ENCODE measurements around the gene FTO. TPM values are rescaled to one million over a fixed set of nuclear protein-coding genes. Genes with fewer than 3 reads are reported as not detected.

Gene FTO
- polyA plus RNA-seq, 2 donors, result 5.3 to 14.7 TPM

GRCh38 chr16:54086791-54087190 lies 382.8 kb downstream of the FTO start:
- Histone ChIP-seq H3K9me3 (ENCODE audit: control insufficient read depth in 2 of 2, insufficient read depth in 1 of 2, low read depth in 1 of 2, low read length in 1 of 2) (no peaks in the 10 kb centered on the region), H3K27ac (ENCODE audit: low read depth in 2 of 2, low read length in 1 of 2) (no peak overlapping the region), H3K36me3 (ENCODE audit: control insufficient read depth in 2 of 2, insufficient read depth in 2 of 2, low read length in 1 of 2) (peaks cover 0 to 2% of the 10 kb centered on the region in 2 donors), H3K4me3 (ENCODE audit: low read depth in 1 of 2, low read length in 2 of 2) (no peak overlapping the region), H3K4me1 (ENCODE audit: control insufficient read depth in 2 of 2, insufficient read depth in 2 of 2, low read length in 1 of 2) (no peaks in the 10 kb centered on the region), H3K27me3 (ENCODE audit: control insufficient read depth in 1 of 2, insufficient read depth in 2 of 2, low read length in 2 of 2) (no peaks in the 10 kb centered on the region)
- WGBS, 2 donors, result 89 to 91% methylated on average over 4 of the region's 4 CpGs

GRCh38 chr16:54090602-54091001 lies 386.6 kb downstream of the FTO start:
- Histone ChIP-seq H3K27me3 (ENCODE audit: control insufficient read depth in 1 of 2, insufficient read depth in 2 of 2, low read length in 2 of 2) (no peaks in the 10 kb centered on the region), H3K27ac (ENCODE audit: low read depth in 2 of 2, low read length in 1 of 2) (no peak overlapping the region), H3K4me3 (ENCODE audit: low read depth in 1 of 2, low read length in 2 of 2) (no peak overlapping the region), H3K36me3 (ENCODE audit: control insufficient read depth in 2 of 2, insufficient read depth in 2 of 2, low read length in 1 of 2) (peaks cover 0 to 5% of the 10 kb centered on the region in 2 donors), H3K9me3 (ENCODE audit: control insufficient read depth in 2 of 2, insufficient read depth in 1 of 2, low read depth in 1 of 2, low read length in 1 of 2) (no peaks in the 10 kb centered on the region), H3K4me1 (ENCODE audit: control insufficient read depth in 2 of 2, insufficient read depth in 2 of 2, low read length in 1 of 2) (no peaks in the 10 kb centered on the region)
- 97 to 98% methylated on average over 6 of the region's 6 CpGs for WGBS, 2 donors

GRCh38 chr16:54093281-54093680 lies 389.3 kb downstream of the FTO start:
- Histone ChIP-seq H3K4me3 (ENCODE audit: low read depth in 1 of 2, low read length in 2 of 2) (no peak overlapping the region), H3K4me1 (ENCODE audit: control insufficient read depth in 2 of 2, insufficient read depth in 2 of 2, low read length in 1 of 2) (no peaks in the 10 kb centered on the region), H3K27ac (ENCODE audit: low read depth in 2 of 2, low read length in 1 of 2) (no peak overlapping the region), H3K27me3 (ENCODE audit: control insufficient read depth in 1 of 2, insufficient read depth in 2 of 2, low read length in 2 of 2) (no peaks in the 10 kb centered on the region), H3K9me3 (ENCODE audit: control insufficient read depth in 2 of 2, insufficient read depth in 1 of 2, low read depth in 1 of 2, low read length in 1 of 2) (no peaks in the 10 kb centered on the region), H3K36me3 (ENCODE audit: control insufficient read depth in 2 of 2, insufficient read depth in 2 of 2, low read length in 1 of 2) (peaks cover 0 to 3% of the 10 kb centered on the region in 2 donors)
- 89 to 94% methylated on average over 13 of the region's 13 CpGs for WGBS, 2 donors

GRCh38 chr16:54094641-54095040 lies 390.7 kb downstream of the FTO start:
- Histone ChIP-seq H3K27ac (ENCODE audit: low read depth in 2 of 2, low read length in 1 of 2) (no peak overlapping the region), H3K4me1 (ENCODE audit: control insufficient read depth in 2 of 2, insufficient read depth in 2 of 2, low read length in 1 of 2) (no peaks in the 10 kb centered on the region), H3K27me3 (ENCODE audit: control insufficient read depth in 1 of 2, insufficient read depth in 2 of 2, low read length in 2 of 2) (no peaks in the 10 kb centered on the region), H3K9me3 (ENCODE audit: control insufficient read depth in 2 of 2, insufficient read depth in 1 of 2, low read depth in 1 of 2, low read length in 1 of 2) (no peaks in the 10 kb centered on the region), H3K4me3 (ENCODE audit: low read depth in 1 of 2, low read length in 2 of 2) (no peak overlapping the region), H3K36me3 (ENCODE audit: control insufficient read depth in 2 of 2, insufficient read depth in 2 of 2, low read length in 1 of 2) (peaks cover 0 to 3% of the 10 kb centered on the region in 2 donors)
- WGBS, 2 donors, result 97 to 98% methylated on average over 10 of the region's 10 CpGs

GRCh38 chr16:54096607-54097006 lies 392.7 kb downstream of the FTO start:
- 91 to 96% methylated on average over 2 of the region's 2 CpGs for WGBS, 2 donors

GRCh38 chr16:54097774-54098173 lies 393.8 kb downstream of the FTO start:
- peaks cover 0 to 3% of the 10 kb centered on the region in 2 donors for H3K36me3 ChIP-seq (ENCODE audit: control insufficient read depth in 2 of 2, insufficient read depth in 2 of 2, low read length in 1 of 2)
- no peak overlapping the region for H3K4me3 ChIP-seq (ENCODE audit: low read depth in 1 of 2, low read length in 2 of 2)
- 81 to 83% methylated on average over 3 of the region's 3 CpGs for WGBS, 2 donors
- H3K27ac ChIP-seq (ENCODE audit: low read depth in 2 of 2, low read length in 1 of 2), result no peak overlapping the region
- H3K4me1 ChIP-seq (ENCODE audit: control insufficient read depth in 2 of 2, insufficient read depth in 2 of 2, low read length in 1 of 2), result no peaks in the 10 kb centered on the region
- H3K27me3 ChIP-seq (ENCODE audit: control insufficient read depth in 1 of 2, insufficient read depth in 2 of 2, low read length in 2 of 2), result no peaks in the 10 kb centered on the region
- H3K9me3 ChIP-seq (ENCODE audit: control insufficient read depth in 2 of 2, insufficient read depth in 1 of 2, low read depth in 1 of 2, low read length in 1 of 2), result no peaks in the 10 kb centered on the region

More at GRCh38 chr16:54096607-54097006, 392.7 kb downstream of the FTO start:
- no peaks in the 10 kb centered on the region for H3K4me1 ChIP-seq (ENCODE audit: control insufficient read depth in 2 of 2, insufficient read depth in 2 of 2, low read length in 1 of 2)
- H3K9me3 ChIP-seq (ENCODE audit: control insufficient read depth in 2 of 2, insufficient read depth in 1 of 2, low read depth in 1 of 2, low read length in 1 of 2), result no peaks in the 10 kb centered on the region
- H3K36me3 ChIP-seq (ENCODE audit: control insufficient read depth in 2 of 2, insufficient read depth in 2 of 2, low read length in 1 of 2), result peaks cover 0 to 3% of the 10 kb centered on the region in 2 donors
- no peak overlapping the region for H3K27ac ChIP-seq (ENCODE audit: low read depth in 2 of 2, low read length in 1 of 2)
- no peaks in the 10 kb centered on the region for H3K27me3 ChIP-seq (ENCODE audit: control insufficient read depth in 1 of 2, insufficient read depth in 2 of 2, low read length in 2 of 2)
- no peak overlapping the region for H3K4me3 ChIP-seq (ENCODE audit: low read depth in 1 of 2, low read length in 2 of 2)

- H3K27me3 ChIP-seq (ENCODE audit: control insufficient read depth in 1 of 2, insufficient read depth in 2 of 2, low read length in 2 of 2), result no peaks in the 10 kb centered on the region
- no peaks in the 10 kb centered on the region for H3K36me3 ChIP-seq (ENCODE audit: control insufficient read depth in 2 of 2, insufficient read depth in 2 of 2, low read length in 1 of 2)
- WGBS, 2 donors, result 54 to 67% methylated on average over 2 of the region's 2 CpGs
- H3K4me3 ChIP-seq (ENCODE audit: low read depth in 1 of 2, low read length in 2 of 2), result no peak overlapping the region
- H3K4me1 ChIP-seq (ENCODE audit: control insufficient read depth in 2 of 2, insufficient read depth in 2 of 2, low read length in 1 of 2), result no peaks in the 10 kb centered on the region
- H3K9me3 ChIP-seq (ENCODE audit: control insufficient read depth in 2 of 2, insufficient read depth in 1 of 2, low read depth in 1 of 2, low read length in 1 of 2), result no peaks in the 10 kb centered on the region
- no peak overlapping the region for H3K27ac ChIP-seq (ENCODE audit: low read depth in 2 of 2, low read length in 1 of 2)
Observed at GRCh38 chr16:54098247-54098646, 394.3 kb downstream of the FTO start.

- Histone ChIP-seq H3K27me3 (ENCODE audit: control insufficient read depth in 1 of 2, insufficient read depth in 2 of 2, low read length in 2 of 2) (no peaks in the 10 kb centered on the region), H3K4me1 (ENCODE audit: control insufficient read depth in 2 of 2, insufficient read depth in 2 of 2, low read length in 1 of 2) (no peaks in the 10 kb centered on the region), H3K4me3 (ENCODE audit: low read depth in 1 of 2, low read length in 2 of 2) (no peak overlapping the region), H3K36me3 (ENCODE audit: control insufficient read depth in 2 of 2, insufficient read depth in 2 of 2, low read length in 1 of 2) (no peaks in the 10 kb centered on the region), H3K27ac (ENCODE audit: low read depth in 2 of 2, low read length in 1 of 2) (no peak overlapping the region), H3K9me3 (ENCODE audit: control insufficient read depth in 2 of 2, insufficient read depth in 1 of 2, low read depth in 1 of 2, low read length in 1 of 2) (no peaks in the 10 kb centered on the region)
- WGBS, 2 donors, result 85 to 88% methylated on average over 5 of the region's 5 CpGs
Observed at GRCh38 chr16:54099627-54100026, 395.7 kb downstream of the FTO start.

GRCh38 chr16:54102888-54103866 lies 399.2 kb downstream of the FTO start:
- H3K27me3 ChIP-seq (ENCODE audit: control insufficient read depth in 1 of 2, insufficient read depth in 2 of 2, low read length in 2 of 2), result no peaks in the 10 kb centered on the region
- no peak overlapping the region for H3K27ac ChIP-seq (ENCODE audit: low read depth in 2 of 2, low read length in 1 of 2)
- no peaks in the 10 kb centered on the region for H3K4me1 ChIP-seq (ENCODE audit: control insufficient read depth in 2 of 2, insufficient read depth in 2 of 2, low read length in 1 of 2)
- H3K36me3 ChIP-seq (ENCODE audit: control insufficient read depth in 2 of 2, insufficient read depth in 2 of 2, low read length in 1 of 2), result no peaks in the 10 kb centered on the region
- 80 to 89% methylated on average over 10 of the region's 10 CpGs for WGBS, 2 donors
- H3K4me3 ChIP-seq (ENCODE audit: low read depth in 1 of 2, low read length in 2 of 2), result no peak overlapping the region
- H3K9me3 ChIP-seq (ENCODE audit: control insufficient read depth in 2 of 2, insufficient read depth in 1 of 2, low read depth in 1 of 2, low read length in 1 of 2), result no peaks in the 10 kb centered on the region

GRCh38 chr16:54106057-54106456 lies 402.1 kb downstream of the FTO start:
- Histone ChIP-seq H3K9me3 (ENCODE audit: control insufficient read depth in 2 of 2, insufficient read depth in 1 of 2, low read depth in 1 of 2, low read length in 1 of 2) (no peaks in the 10 kb centered on the region), H3K4me3 (ENCODE audit: low read depth in 1 of 2, low read length in 2 of 2) (no peak overlapping the region), H3K27me3 (ENCODE audit: control insufficient read depth in 1 of 2, insufficient read depth in 2 of 2, low read length in 2 of 2) (no peaks in the 10 kb centered on the region), H3K4me1 (ENCODE audit: control insufficient read depth in 2 of 2, insufficient read depth in 2 of 2, low read length in 1 of 2) (no peaks in the 10 kb centered on the region), H3K27ac (ENCODE audit: low read depth in 2 of 2, low read length in 1 of 2) (no peak overlapping the region), H3K36me3 (ENCODE audit: control insufficient read depth in 2 of 2, insufficient read depth in 2 of 2, low read length in 1 of 2) (no peaks in the 10 kb centered on the region)
- WGBS, 2 donors, result 95 to 96% methylated on average over 5 of the region's 5 CpGs
